HEK293T (cell line): ENCODE measurements around the gene MLF1.

Experiments used
- CTCF ChIA-PET: fragments of 350-600 bp; formaldehyde crosslinking; extraction: SDS; loops from one replicate; lab custom pipeline; 2021; ENCODE audit warnings: antibody characterized with exemption, inconsistent platforms; lab: Yijun Ruan, JAX
- POLR2A ChIA-PET: fragments of 350-600 bp; formaldehyde crosslinking; extraction: SDS; loops from one replicate; lab custom pipeline; 2020; ENCODE audit warnings: antibody characterized with exemption, inconsistent platforms; lab: Yijun Ruan, JAX
- DNase-seq: peaks from one replicate; pipeline ENCODE4 v3.0.0; 2012; ENCODE audit warnings: mixed read lengths; ENCODE audit errors: extremely low spot score
- ARNT ChIP-seq: fragments of 450-650 bp; IDR thresholded peaks from 2 replicates; pipeline ENCODE4 v1.6.1; 2017; ENCODE audit warnings: mild to moderate bottlenecking
- BHLHE40 ChIP-seq: fragments of 450-650 bp; IDR thresholded peaks from 2 replicates; pipeline ENCODE4 v1.6.1; 2016; ENCODE audit warnings: mild to moderate bottlenecking, moderate library complexity, borderline replicate concordance
- CTBP1 ChIP-seq: fragments of 450-650 bp; IDR thresholded peaks from 2 replicates; pipeline ENCODE4 v1.6.1; 2016; ENCODE audit warnings: borderline replicate concordance
- ELF4 ChIP-seq: fragments of 450-650 bp; IDR thresholded peaks from 2 replicates; pipeline ENCODE4 v1.6.1; 2017; ENCODE audit warnings: antibody characterized with exemption
- FOXA1 ChIP-seq: fragments of 450-650 bp; IDR thresholded peaks from 2 replicates; pipeline ENCODE4 v1.6.1; 2016; ENCODE audit warnings: mild to moderate bottlenecking
- FOXK2 ChIP-seq: fragments of 450-650 bp; IDR thresholded peaks from 2 replicates; pipeline ENCODE4 v1.6.1; 2016; ENCODE audit warnings: mild to moderate bottlenecking
- FOXM1 ChIP-seq: fragments of 450-650 bp; IDR thresholded peaks from 2 replicates; pipeline ENCODE4 v1.6.1; 2017; ENCODE audit warnings: mild to moderate bottlenecking, borderline replicate concordance
- HDGF ChIP-seq: fragments of 450-650 bp; IDR thresholded peaks from 2 replicates; pipeline ENCODE4 v1.6.1; 2017; ENCODE audit warnings: antibody characterized with exemption, borderline replicate concordance
- L3MBTL2 ChIP-seq: fragments of 450-650 bp; conservative IDR thresholded peaks from 2 replicates; pipeline ENCODE4 v1.6.1; 2016; ENCODE audit warnings: mild to moderate bottlenecking
- LEF1 ChIP-seq: fragments of 450-650 bp; IDR thresholded peaks from 2 replicates; pipeline ENCODE4 v1.6.1; 2017; ENCODE audit warnings: mild to moderate bottlenecking, borderline replicate concordance
- NFRKB ChIP-seq: fragments of 450-650 bp; IDR thresholded peaks from 2 replicates; pipeline ENCODE4 v1.6.1; 2016; ENCODE audit warnings: mild to moderate bottlenecking, moderate library complexity
- PKNOX1 ChIP-seq: fragments of 450-650 bp; IDR thresholded peaks from 2 replicates; pipeline ENCODE4 v1.6.1; 2016
- SP1 ChIP-seq: fragments of 450-650 bp; IDR thresholded peaks from 2 replicates; pipeline ENCODE4 v1.6.1; 2017
- SUZ12 ChIP-seq: fragments of 450-650 bp; IDR thresholded peaks from 2 replicates; pipeline ENCODE4 v1.6.1; 2016; ENCODE audit warnings: mild to moderate bottlenecking
- TARDBP ChIP-seq: fragments of 450-650 bp; IDR thresholded peaks from 2 replicates; pipeline ENCODE4 v1.6.1; 2016
- ZNF384 ChIP-seq: fragments of 450-650 bp; IDR thresholded peaks from 2 replicates; pipeline ENCODE4 v1.6.1; 2016

Gene MLF1

GRCh38 chr3:158602227-158602626 lies 31.2 kb downstream of the MLF1 start:
- no peak for DNase-seq
- TF ChIP-seq FOXM1 (no peak), BHLHE40 (no peak), LEF1 (no peak)
- CTCF ChIA-PET = no interaction called here
- POLR2A ChIA-PET = no interaction called here

DNA sequence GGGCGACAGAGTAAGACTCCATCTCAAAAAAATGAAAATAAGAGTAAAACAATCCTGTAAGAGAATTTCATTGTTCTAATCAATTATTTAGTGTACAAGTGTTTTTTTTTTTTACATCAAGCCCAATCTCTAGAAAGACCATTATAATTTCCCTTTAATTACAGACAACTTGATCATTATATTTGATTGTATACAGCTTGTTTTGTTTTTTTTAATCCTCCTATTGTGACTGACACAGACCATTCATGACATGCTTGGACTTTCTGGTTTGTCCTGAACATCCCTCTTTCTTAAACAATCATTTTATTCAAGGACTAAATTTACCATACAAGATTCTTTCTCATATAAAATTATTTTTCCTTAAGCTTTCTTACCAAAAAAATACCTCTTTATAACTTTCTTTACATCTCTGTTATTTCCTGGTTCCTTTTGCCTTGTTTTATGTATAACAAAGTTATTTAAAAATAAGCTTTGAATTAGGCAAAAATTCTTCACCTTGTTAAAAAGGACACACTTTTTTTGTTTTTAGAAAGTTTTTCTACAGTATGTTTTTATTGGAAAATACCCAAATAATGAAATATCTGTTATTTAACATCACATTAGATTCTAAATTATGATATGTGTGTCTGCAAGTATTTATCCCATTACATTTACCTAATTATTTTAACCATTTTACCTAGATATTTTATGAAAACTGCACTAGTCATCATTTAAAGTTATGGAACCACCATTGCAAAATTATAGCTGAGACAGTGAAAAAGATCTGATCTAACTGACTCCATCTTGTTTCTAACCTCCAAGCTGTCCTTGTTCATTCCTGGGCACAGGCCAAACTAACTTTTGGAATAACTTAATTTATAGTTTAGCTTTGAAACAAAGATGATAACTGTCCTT lies 47.2 kb downstream of the MLF1 start:
- ChIA-PET POLR2A (no interaction called here), CTCF (no interaction called here)

DNA sequence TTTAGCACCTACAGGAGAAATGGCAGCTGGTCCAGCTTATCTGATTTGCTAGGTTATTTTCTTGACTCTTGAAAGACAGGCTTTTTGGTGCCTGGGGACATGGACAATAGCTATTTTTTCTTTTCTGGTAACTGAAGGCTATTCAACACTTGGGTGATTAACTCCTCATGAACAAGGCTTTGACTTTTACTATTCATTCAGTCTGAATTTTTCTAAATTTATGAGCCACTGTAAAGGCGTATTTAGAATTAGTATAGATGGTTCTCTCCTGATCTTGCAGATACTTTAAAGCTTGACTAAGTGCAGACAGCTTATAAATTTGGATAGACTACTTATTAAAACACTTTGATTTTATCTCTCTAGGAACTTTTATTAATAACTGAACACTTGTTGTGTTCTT lies 54.9 kb downstream of the MLF1 start:
- TF ChIP-seq TARDBP = no peak
- ChIA-PET CTCF (interaction anchor here (0.6 kb wide), 1 partner anchor 9 kb away, joined by 3 read pairs; no protein-coding TSS in a partner anchor), POLR2A (no interaction called here)
- no peak for DNase-seq

More for the DNA sequence above, 47.2 kb downstream of the MLF1 start:
- no peak for DNase-seq
- no peak for TF ChIP-seq PKNOX1
- TF ChIP-seq FOXM1 = no peak
- no peak for TF ChIP-seq BHLHE40
- no peak for TF ChIP-seq SP1
- TF ChIP-seq ZNF384 = peak; percentile 62; the same call in 1 of the 2 replicates

- TF ChIP-seq NFRKB (no peak), SUZ12 (no peak), L3MBTL2 (no peak), CTBP1 (no peak), ELF4 (no peak), FOXA1 (no peak), PKNOX1 (no peak), HDGF (no peak), FOXM1 (no peak), ARNT (no peak), TARDBP (no peak), ZNF384 (no peak)
- ChIA-PET CTCF (no interaction called here), POLR2A (interaction anchor here (1.2 kb wide), 1 partner anchor 13 kb away, joined by 3 read pairs; the partner anchor contains the start of gene GFM1)
- DNase-seq = no peak
Measured at GRCh38 chr3:158631981-158632380, 61.0 kb downstream of the MLF1 start.

DNA sequence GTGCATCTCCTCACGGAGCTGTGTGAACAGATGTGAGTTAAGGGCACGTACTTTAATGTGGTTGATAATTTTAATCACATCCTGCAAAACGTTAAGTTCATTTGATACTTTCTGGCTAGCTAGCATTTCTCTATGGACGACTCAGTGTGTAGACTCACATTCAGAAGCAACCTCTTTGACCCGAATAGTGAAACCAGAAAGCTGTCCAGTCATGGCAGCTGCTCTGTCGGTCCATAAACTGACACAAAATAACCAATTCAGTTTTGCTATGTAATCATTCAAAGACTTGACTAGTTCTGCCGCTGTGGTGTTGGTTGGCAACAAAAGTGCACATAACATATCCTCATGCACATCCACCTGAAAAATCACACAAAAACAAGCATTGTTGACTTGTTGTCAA lies 69.7 kb downstream of the MLF1 start:
- TF ChIP-seq FOXM1 = no peak
- TF ChIP-seq LEF1 = no peak
- TF ChIP-seq BHLHE40 = no peak
- TF ChIP-seq ARNT = no peak
- TF ChIP-seq TARDBP = no peak
- TF ChIP-seq L3MBTL2 = no peak
- TF ChIP-seq FOXK2 = no peak
- no peak for TF ChIP-seq ELF4
- no peak for TF ChIP-seq SP1
- no peak for TF ChIP-seq PKNOX1
- TF ChIP-seq ZNF384 = no peak
- no peak for TF ChIP-seq SUZ12
- no peak for TF ChIP-seq HDGF
- TF ChIP-seq FOXA1 = no peak
- TF ChIP-seq NFRKB = no peak
- no peak for TF ChIP-seq CTBP1
- POLR2A ChIA-PET = no interaction called here
- CTCF ChIA-PET = no interaction called here
- no peak for DNase-seq

GRCh38 chr3:158642005-158642404 lies 71.0 kb downstream of the MLF1 start:
- ChIA-PET POLR2A (no interaction called here), CTCF (interaction anchor here (0.6 kb wide), 1 partner anchor 1162 kb away, joined by 3 read pairs; no protein-coding TSS in a partner anchor)
- TF ChIP-seq LEF1 (no peak), ZNF384 (no peak), ARNT (no peak), FOXM1 (no peak), NFRKB (no peak), FOXA1 (no peak), BHLHE40 (no peak), L3MBTL2 (no peak), ELF4 (no peak)
- DNase-seq = no peak
